Upper lobe of right lung (tissue), 1 donor: ENCODE data around the gene FOXN3. TPM values are rescaled to one million over a fixed set of nuclear protein-coding genes. Genes with fewer than 3 reads are reported as not detected.

ENCODE experiments used
- ATAC-seq: fragments of 200-7000 bp; cut with Tn5 transposase; one replicate; pipeline ENCODE4 v1.9.1; 2020; ENCODE audit warnings: mild to moderate bottlenecking, moderate library complexity
- DNase-seq: peaks from one replicate; pipeline ENCODE4 v3.0.0-alpha.2; 2020
- H3K27ac ChIP-seq: fragments of 200-600 bp; one replicate; pipeline ENCODE4 v1.8.0; 2022
- H3K27me3 ChIP-seq: fragments of 200-600 bp; one replicate; pipeline ENCODE4 v1.8.0; 2022; ENCODE audit warnings: mild to moderate bottlenecking
- H3K36me3 ChIP-seq: fragments of 200-600 bp; one replicate; pipeline ENCODE4 v1.8.0; 2022
- H3K4me1 ChIP-seq: fragments of 200-600 bp; one replicate; pipeline ENCODE4 v1.8.0; 2022
- H3K4me3 ChIP-seq: fragments of 200-600 bp; one replicate; pipeline ENCODE4 v1.8.0; 2022; ENCODE audit warnings: mild to moderate bottlenecking
- H3K9me3 ChIP-seq: fragments of 200-600 bp; one replicate; pipeline ENCODE4 v1.8.0; 2022
- CTCF ChIP-seq: fragments of 200-600 bp; IDR thresholded peaks from one replicate; pipeline ENCODE4 v1.8.0; 2022; ENCODE audit warnings: antibody characterized with exemption
- intact Hi-C: fragments of 100-400 bp; cut with DNase I; formaldehyde crosslinking; loops from one replicate; pipeline ENCODE4 v1.11.0; 2022
- total RNA-seq: library from RNA; stranded (reverse); fragmentation: NEBNext Ultra II Directional; extraction: Animal tissue kit (Norgen Biotek cat#: 25700); gene quantifications from one replicate; pipeline ENCODE4 v1.2.1, GENCODE V29; 2021
- donor health status: DM: no; HTN: yes; CAD: no; lungs with severe emphysema.

Gene FOXN3
- total RNA-seq, 1 donor from 2014 or later, result 103 TPM

GRCh38 chr14:89457007-89457406 lies 40.0 kb upstream of the FOXN3 start:
- no peaks in the 10 kb centered on the region for H3K27me3 ChIP-seq
- no peaks in the 10 kb centered on the region for H3K4me1 ChIP-seq
- intact Hi-C loops, result no loop called here
- ATAC-seq, result no peak
- TF ChIP-seq CTCF, result no peak
- no peak for DNase-seq
- H3K27ac ChIP-seq, result no peak overlapping the region
- H3K4me3 ChIP-seq, result no peak overlapping the region
- no peaks in the 10 kb centered on the region for H3K36me3 ChIP-seq
- H3K9me3 ChIP-seq, result no peaks in the 10 kb centered on the region

GRCh38 chr14:89455412-89455811 lies 38.4 kb upstream of the FOXN3 start:
- peak; percentile 46 for ATAC-seq

GRCh38 chr14:89454996-89455395 lies 38.0 kb upstream of the FOXN3 start:
- no peak overlapping the region for H3K27ac ChIP-seq
- no peak overlapping the region for H3K4me3 ChIP-seq
- H3K9me3 ChIP-seq, result no peaks in the 10 kb centered on the region
- intact Hi-C loops, result no loop called here
- TF ChIP-seq CTCF, result no peak
- DNase-seq, result no peak
- no peak for ATAC-seq
- no peaks in the 10 kb centered on the region for H3K36me3 ChIP-seq
- no peaks in the 10 kb centered on the region for H3K4me1 ChIP-seq
- no peaks in the 10 kb centered on the region for H3K27me3 ChIP-seq

More at GRCh38 chr14:89455412-89455811, 38.4 kb upstream of the FOXN3 start:
- no peak for TF ChIP-seq CTCF
- H3K9me3 ChIP-seq, result no peaks in the 10 kb centered on the region
- H3K4me3 ChIP-seq, result no peak overlapping the region
- DNase-seq, result no peak
- no peaks in the 10 kb centered on the region for H3K27me3 ChIP-seq
- H3K36me3 ChIP-seq, result no peaks in the 10 kb centered on the region
- intact Hi-C loops, result no loop called here
- H3K27ac ChIP-seq, result no peak overlapping the region
- no peaks in the 10 kb centered on the region for H3K4me1 ChIP-seq

GRCh38 chr14:89452281-89452680 lies 35.2 kb upstream of the FOXN3 start:
- no peak for TF ChIP-seq CTCF
- no peak overlapping the region for H3K27ac ChIP-seq
- ATAC-seq (no peak), DNase-seq (no peak)
- no peak overlapping the region for H3K4me3 ChIP-seq
- no peaks in the 10 kb centered on the region for H3K9me3 ChIP-seq
- H3K27me3 ChIP-seq, result no peaks in the 10 kb centered on the region
- H3K4me1 ChIP-seq, result no peaks in the 10 kb centered on the region
- no peaks in the 10 kb centered on the region for H3K36me3 ChIP-seq
- intact Hi-C loops, result no loop called here

GRCh38 chr14:89451229-89451628 lies 34.2 kb upstream of the FOXN3 start:
- intact Hi-C loops, result no loop called here
- H3K27me3 ChIP-seq, result no peaks in the 10 kb centered on the region
- no peaks in the 10 kb centered on the region for H3K4me1 ChIP-seq
- H3K9me3 ChIP-seq, result no peaks in the 10 kb centered on the region
- no peaks in the 10 kb centered on the region for H3K36me3 ChIP-seq
- TF ChIP-seq CTCF, result no peak
- H3K4me3 ChIP-seq, result no peak overlapping the region
- no peak for ATAC-seq
- DNase-seq, result no peak
- H3K27ac ChIP-seq, result no peak overlapping the region
